T-helper 1 cell treated with Interleukin-12 subunit alpha and Interleukin-12 subunit beta and Interleukin-4 antibody, amounts not matched to agents 30 μg/mL and 1 μg/mL, for 36 hours (primary cell): ENCODE measurements around the gene SCN3A.

ENCODE experiments used
- H3K27ac Mint-ChIP-seq: one replicate; pipeline ENCODE4 v1.8.0; 2021; ENCODE audit warnings: mild to moderate bottlenecking, mixed read lengths
- H3K27me3 Mint-ChIP-seq: one replicate; pipeline ENCODE4 v1.8.0; 2021; ENCODE audit warnings: low read depth, mixed read lengths
- H3K36me3 Mint-ChIP-seq: one replicate; pipeline ENCODE4 v1.8.0; 2021; ENCODE audit warnings: low read depth, mixed read lengths
- H3K4me1 Mint-ChIP-seq: one replicate; pipeline ENCODE4 v1.8.0; 2021; ENCODE audit warnings: low read depth, mixed read lengths
- H3K4me3 Mint-ChIP-seq: one replicate; pipeline ENCODE4 v1.8.0; 2021; ENCODE audit warnings: mild to moderate bottlenecking, moderate library complexity, mixed read lengths
- H3K9me3 Mint-ChIP-seq: one replicate; pipeline ENCODE4 v1.8.0; 2021; ENCODE audit warnings: mixed read lengths

SCN3A gene

DNA sequence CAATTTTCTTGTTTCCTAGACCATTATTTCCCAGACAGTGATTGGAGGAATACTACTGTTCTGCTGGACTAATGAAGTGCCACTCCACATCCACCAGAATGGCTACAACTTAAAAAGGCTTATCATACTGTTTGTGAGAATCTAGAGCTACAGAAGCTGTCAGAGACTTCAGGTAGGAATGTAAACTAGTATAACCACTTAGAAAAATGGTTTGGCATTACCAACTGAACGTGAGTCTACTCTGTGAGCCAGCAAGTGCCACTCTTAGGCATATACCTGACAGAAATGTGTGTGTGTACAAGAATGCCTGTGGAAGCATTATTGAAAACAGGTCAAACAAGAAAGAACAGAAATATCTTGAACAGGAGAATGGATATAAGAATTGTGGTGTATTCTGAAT is 4.2 kb upstream of the SCN3A start:
- Mint-ChIP-seq H3K36me3 (no peaks in the 10 kb centered on the region), H3K27ac (no peak overlapping the region), H3K27me3 (no peaks in the 10 kb centered on the region), H3K9me3 (no peaks in the 10 kb centered on the region), H3K4me1 (peaks cover 3% of the 10 kb centered on the region), H3K4me3 (no peak overlapping the region)

DNA sequence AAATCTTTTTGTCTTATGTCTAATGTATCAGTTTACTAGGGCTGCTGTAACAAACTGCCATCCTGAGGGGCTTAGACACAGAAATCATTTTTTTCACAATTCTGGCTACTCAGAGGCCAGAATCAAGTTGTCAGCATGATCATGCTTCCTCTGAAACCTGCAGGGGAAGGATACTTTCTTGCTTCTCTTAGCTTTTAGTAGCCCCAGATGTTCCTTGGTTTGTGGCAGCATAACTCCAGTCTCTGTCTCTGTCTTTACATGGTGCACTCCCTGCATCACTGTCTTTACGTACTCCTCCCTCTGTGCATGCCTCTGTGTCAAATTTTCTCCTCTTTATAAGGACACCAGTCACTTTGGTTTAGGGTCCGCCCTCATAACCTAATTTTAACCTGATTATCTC is 2.0 kb upstream of the SCN3A start:
- no peak overlapping the region for H3K4me3 Mint-ChIP-seq
- H3K4me1 Mint-ChIP-seq, result peaks cover 3% of the 10 kb centered on the region
- H3K27me3 Mint-ChIP-seq, result no peaks in the 10 kb centered on the region
- H3K9me3 Mint-ChIP-seq, result no peaks in the 10 kb centered on the region
- no peak overlapping the region for H3K27ac Mint-ChIP-seq
- no peaks in the 10 kb centered on the region for H3K36me3 Mint-ChIP-seq

DNA sequence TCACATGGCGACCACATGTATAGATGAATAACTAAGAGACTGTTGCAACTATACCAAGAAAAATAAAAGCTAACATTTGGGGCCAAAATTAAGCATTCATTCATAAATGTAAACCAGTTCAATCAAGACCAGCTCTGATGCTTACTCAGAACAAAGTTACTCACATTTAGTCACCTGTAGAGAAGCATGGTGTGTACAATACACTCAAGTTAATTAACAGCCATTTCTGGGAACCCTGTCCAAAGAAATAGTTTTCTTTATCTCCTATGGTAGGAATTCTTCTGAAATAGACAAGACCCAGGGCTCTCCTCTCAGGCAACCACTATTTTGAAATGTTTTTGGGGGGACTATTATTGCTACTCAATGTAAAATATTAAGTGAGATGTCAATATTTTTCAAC is 1.6 kb downstream of the SCN3A start:
- Mint-ChIP-seq H3K27me3 (no peaks in the 10 kb centered on the region), H3K4me3 (no peak overlapping the region), H3K27ac (no peak overlapping the region), H3K36me3 (no peaks in the 10 kb centered on the region), H3K4me1 (peaks cover 3% of the 10 kb centered on the region), H3K9me3 (no peaks in the 10 kb centered on the region)

DNA sequence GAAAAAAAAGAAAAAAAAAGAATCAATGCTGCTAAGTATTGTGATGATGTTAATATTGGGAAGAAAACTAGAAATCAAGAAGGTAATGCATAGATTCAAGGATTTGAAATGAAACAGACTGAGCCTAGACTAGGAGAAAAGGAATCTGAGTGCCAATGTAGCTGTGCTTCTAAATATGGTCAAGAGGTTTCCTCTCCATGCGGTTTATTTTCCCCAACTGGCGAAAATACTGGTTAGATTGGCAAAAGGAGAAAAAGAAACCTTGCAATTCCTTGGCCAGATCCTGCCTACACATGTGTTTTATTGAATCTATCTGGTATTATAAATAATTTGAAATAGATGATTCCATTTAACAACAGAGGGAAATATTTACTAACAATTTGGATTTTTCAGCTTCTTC is 5.7 kb downstream of the SCN3A start:
- no peaks in the 10 kb centered on the region for H3K27me3 Mint-ChIP-seq
- H3K36me3 Mint-ChIP-seq, result no peaks in the 10 kb centered on the region
- H3K27ac Mint-ChIP-seq, result no peak overlapping the region
- no peaks in the 10 kb centered on the region for H3K4me1 Mint-ChIP-seq
- no peak overlapping the region for H3K4me3 Mint-ChIP-seq
- H3K9me3 Mint-ChIP-seq, result no peaks in the 10 kb centered on the region

DNA sequence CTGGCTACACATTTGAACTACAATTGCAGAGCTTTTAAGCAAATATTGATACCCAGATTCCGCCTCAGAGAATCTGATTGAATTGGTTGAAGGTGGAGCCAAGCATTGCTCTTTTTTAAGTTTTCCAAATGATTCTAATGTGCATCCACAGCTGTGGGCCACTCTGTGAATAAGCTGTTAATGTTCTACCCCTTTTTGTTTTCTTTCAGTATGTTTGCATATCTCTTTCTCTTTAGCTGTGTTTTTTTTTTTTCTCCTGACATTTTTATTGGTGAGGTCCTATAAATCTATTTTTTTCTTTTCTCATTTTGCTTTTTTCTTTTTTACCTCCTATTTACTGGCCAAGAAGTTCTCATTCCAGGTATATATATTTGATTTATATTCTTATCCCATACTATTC is 6.5 kb downstream of the SCN3A start:
- H3K27me3 Mint-ChIP-seq, result no peaks in the 10 kb centered on the region
- H3K4me3 Mint-ChIP-seq, result no peak overlapping the region

DNA sequence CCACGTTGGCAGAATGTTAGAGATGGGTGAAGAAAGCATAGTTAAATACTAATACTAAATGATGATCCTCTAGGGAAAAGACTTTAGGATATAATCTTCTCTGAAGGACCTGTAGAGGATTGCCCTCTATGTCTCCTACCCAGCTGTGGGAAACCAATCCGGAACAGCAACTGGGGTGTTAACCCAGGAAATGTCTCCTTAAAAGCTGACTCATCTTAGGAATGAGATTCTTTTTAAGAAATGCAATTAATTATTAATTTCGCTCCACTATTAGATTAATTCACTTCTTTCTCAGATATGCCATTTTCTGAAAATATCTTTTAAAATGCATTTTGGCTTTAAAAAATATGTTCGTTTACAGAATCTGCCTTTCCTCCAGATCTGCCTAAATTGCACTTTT is 7.4 kb downstream of the SCN3A start:
- Mint-ChIP-seq H3K4me1 (no peaks in the 10 kb centered on the region), H3K36me3 (no peaks in the 10 kb centered on the region), H3K9me3 (no peaks in the 10 kb centered on the region), H3K4me3 (no peak overlapping the region), H3K27ac (no peak overlapping the region), H3K27me3 (no peaks in the 10 kb centered on the region)

More for the DNA sequence above, 6.5 kb downstream of the SCN3A start:
- H3K36me3 Mint-ChIP-seq, result no peaks in the 10 kb centered on the region
- H3K9me3 Mint-ChIP-seq, result no peaks in the 10 kb centered on the region
- no peaks in the 10 kb centered on the region for H3K4me1 Mint-ChIP-seq
- no peak overlapping the region for H3K27ac Mint-ChIP-seq

DNA sequence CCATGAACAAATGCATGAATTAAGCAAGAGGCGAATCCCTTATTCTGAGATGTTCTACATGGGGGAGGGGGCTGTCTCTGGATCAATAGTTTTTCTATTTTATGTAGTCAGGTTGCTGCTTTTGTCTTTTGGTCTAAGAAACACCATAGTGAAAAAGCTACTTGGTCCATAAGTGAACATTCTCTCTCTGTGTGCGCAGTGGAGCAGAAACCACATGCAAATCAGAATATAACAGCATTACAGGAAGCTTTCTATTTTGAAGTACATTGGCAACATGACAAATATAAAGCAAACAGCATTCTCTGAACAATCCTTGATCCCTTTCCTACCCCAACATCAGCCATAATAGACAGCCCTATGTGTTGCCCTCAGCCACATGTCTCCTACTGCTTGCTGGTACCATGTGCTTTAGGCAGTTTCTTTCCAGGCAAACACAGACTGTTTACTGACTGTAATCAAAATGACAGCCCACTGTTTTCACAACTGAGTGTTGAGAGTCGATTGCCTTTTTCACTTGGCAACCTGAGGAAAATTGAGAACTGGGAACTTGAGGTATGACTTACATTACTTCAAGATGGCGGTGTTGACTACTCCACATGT is 10.6 kb downstream of the SCN3A start:
- no peaks in the 10 kb centered on the region for H3K4me1 Mint-ChIP-seq
- no peaks in the 10 kb centered on the region for H3K36me3 Mint-ChIP-seq
- H3K27me3 Mint-ChIP-seq, result no peaks in the 10 kb centered on the region
- no peaks in the 10 kb centered on the region for H3K9me3 Mint-ChIP-seq
- H3K27ac Mint-ChIP-seq, result no peak overlapping the region
- no peak overlapping the region for H3K4me3 Mint-ChIP-seq

DNA sequence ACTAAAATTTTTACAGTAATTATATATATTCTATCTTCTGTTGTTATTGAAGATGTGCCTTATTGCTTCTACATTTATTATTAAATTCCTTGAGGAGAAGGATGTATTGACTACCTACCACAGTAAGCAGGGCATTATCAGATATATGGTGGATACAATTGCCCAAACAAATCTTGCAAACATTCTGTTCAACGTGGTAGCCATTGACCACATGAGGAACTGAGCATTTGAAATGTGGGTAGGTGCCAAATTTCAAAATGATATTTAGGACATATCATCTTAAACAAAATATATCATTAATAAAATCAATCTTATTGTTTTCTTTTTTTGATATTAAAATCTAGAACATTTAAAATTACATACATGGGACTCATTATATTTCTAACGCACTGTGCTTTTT is 11.1 kb downstream of the SCN3A start:
- H3K36me3 Mint-ChIP-seq, result no peaks in the 10 kb centered on the region
- no peak overlapping the region for H3K27ac Mint-ChIP-seq
- no peaks in the 10 kb centered on the region for H3K27me3 Mint-ChIP-seq
- no peak overlapping the region for H3K4me3 Mint-ChIP-seq
- H3K9me3 Mint-ChIP-seq, result no peaks in the 10 kb centered on the region
- H3K4me1 Mint-ChIP-seq, result no peaks in the 10 kb centered on the region

DNA sequence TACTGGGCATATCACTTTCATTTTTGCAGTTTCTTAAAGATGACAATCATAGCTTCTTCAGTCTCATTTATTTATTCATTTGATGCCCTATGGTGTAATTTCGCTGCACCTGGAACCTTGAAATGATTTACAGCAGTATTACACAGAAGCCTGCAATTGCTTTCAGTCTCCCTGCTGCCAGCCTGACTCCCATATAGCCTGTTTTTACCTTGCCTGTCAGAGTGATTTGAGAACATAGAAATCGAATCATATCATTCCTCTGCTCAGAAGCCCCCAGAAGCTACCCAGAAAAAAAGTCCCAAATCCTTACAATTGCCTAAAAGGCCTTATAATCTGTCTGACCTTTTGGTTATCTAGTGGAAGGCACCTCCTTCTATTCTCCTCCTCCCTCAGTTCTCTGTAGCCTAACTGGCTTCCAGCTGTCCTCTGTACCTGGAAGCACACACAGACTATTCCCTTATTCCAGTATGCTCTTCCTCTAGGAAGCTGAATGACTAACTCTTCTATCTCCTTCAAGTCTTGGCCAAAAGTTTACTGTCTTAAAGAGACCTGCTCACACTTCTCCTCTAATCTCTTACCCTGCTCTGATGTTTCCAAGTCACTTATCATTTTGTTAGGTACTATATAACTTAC is 12.6 kb downstream of the SCN3A start:
- Mint-ChIP-seq H3K4me1 (no peaks in the 10 kb centered on the region), H3K27me3 (no peaks in the 10 kb centered on the region), H3K9me3 (no peaks in the 10 kb centered on the region), H3K36me3 (no peaks in the 10 kb centered on the region), H3K27ac (no peak overlapping the region), H3K4me3 (no peak overlapping the region)

DNA sequence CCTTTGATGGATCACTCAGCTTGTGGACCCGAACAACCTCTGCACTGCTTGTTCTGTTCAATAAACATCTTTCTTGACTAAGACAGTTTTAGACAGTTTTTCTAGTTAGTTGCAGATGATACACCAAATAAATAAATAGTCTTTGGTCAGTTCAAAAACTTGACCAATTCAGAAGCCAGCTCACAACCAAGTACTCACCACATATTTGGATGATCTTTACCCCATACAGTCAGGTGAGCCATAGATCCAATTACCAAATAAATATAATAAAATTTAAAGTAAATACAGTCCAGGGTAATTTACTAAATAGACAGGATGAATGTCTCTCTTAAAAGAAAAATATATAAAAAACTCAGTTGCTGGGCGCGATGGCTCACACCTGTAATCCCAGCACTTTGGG is 18.2 kb downstream of the SCN3A start:
- Mint-ChIP-seq H3K27ac (no peak overlapping the region), H3K9me3 (no peaks in the 10 kb centered on the region), H3K36me3 (no peaks in the 10 kb centered on the region), H3K4me3 (no peak overlapping the region), H3K4me1 (no peaks in the 10 kb centered on the region), H3K27me3 (no peaks in the 10 kb centered on the region)

DNA sequence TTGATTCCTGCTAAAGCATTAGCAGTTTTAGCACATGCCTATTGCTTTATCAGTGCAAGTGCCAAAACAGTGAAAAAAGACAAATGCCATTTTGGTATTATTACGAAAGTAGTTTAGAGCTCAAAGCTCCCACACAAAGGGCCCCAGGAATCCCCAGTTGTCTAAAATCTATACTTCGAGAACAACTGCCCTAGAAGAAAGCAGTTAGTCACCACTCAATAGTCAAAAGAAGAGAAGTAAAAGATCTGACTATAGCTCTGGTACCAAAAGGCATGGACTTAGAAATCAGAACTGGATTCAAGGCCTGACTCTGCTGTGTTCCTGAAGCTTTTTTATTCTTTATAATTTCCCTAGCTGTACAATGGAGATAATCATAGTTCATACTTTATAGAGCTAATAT is 21.8 kb downstream of the SCN3A start:
- Mint-ChIP-seq H3K4me1 (no peaks in the 10 kb centered on the region), H3K27me3 (no peaks in the 10 kb centered on the region), H3K36me3 (no peaks in the 10 kb centered on the region), H3K27ac (no peak overlapping the region), H3K9me3 (no peaks in the 10 kb centered on the region), H3K4me3 (no peak overlapping the region)

DNA sequence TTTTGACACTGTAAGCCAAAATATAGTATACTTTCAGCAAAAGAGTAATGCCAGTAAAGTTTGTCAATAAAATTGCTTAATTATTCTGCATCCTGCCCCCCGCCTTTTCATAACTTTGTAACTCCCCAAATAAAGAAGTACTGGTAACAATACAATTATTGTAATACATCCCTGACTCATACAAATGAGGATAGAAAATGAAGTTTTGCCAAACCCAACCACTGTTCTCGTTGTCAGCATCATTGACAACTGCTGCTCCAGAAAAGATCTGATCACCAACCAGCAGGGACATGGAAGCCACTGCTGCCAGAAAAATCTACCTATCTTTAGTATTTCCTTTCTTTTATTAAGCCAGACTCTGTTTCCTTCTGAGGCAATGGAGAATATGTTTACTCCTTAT is 27.1 kb downstream of the SCN3A start:
- Mint-ChIP-seq H3K4me1 (no peaks in the 10 kb centered on the region), H3K36me3 (no peaks in the 10 kb centered on the region), H3K9me3 (no peaks in the 10 kb centered on the region), H3K27me3 (no peaks in the 10 kb centered on the region), H3K27ac (no peak overlapping the region), H3K4me3 (no peak overlapping the region)

DNA sequence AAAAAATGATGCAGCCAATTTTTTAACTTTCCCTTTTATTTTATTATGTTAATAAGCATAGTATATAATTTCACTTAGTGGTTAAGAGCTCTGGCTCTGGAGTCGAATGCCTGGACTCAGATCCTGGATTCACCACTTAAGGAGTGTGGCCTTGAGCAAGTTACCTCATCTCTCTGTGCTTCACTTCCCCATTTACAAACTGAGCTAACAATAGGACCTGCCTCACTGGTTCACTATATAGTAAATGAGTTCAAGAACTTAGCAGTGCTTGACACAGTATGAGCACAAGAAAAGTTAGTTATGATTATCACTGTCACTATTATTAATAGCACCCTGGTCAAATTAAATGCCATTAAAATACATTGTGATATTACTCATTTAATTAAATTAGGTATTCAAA is 30.6 kb downstream of the SCN3A start:
- no peak overlapping the region for H3K27ac Mint-ChIP-seq
- no peaks in the 10 kb centered on the region for H3K4me1 Mint-ChIP-seq
- H3K36me3 Mint-ChIP-seq, result no peaks in the 10 kb centered on the region
- no peak overlapping the region for H3K4me3 Mint-ChIP-seq
- H3K9me3 Mint-ChIP-seq, result no peaks in the 10 kb centered on the region
- H3K27me3 Mint-ChIP-seq, result no peaks in the 10 kb centered on the region

DNA sequence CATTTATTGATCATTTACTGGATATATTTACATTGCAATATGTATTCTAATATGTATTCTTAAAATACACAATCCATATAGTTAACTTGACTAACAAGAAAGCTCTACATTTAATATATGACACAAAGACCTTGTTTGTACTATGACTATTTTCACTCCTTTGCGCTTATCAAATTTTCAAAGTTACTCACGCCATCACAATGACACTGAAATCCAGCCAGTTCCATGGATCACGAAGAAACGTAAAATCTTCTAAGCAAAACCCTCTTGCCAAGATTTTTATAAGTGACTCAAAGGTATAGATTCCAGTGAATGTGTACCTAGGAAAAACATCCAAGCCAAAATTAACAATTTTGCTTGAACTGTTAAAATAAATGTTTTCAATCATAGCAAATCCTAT is 39.6 kb downstream of the SCN3A start:
- Mint-ChIP-seq H3K4me1 (no peaks in the 10 kb centered on the region), H3K36me3 (no peaks in the 10 kb centered on the region), H3K9me3 (no peaks in the 10 kb centered on the region), H3K4me3 (no peak overlapping the region), H3K27me3 (no peaks in the 10 kb centered on the region), H3K27ac (no peak overlapping the region)

DNA sequence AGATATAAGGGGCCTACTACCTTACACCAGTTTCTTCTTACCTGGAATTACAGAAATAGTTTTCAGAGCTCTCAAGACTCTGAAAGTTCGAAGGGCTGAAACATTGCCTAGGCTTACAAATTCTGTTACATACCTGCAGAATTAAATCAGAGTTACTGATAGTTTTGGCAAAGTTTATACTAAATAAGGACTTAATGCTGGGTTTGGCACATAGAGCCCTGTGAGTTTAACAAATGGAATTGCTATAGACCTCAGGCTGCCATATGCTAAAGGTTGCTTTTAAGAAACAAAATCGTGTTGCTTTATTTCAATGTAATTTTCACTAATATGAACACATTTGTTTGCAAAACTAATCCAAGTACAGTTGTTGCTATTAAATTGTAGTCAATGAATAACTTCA is 40.1 kb downstream of the SCN3A start:
- Mint-ChIP-seq H3K9me3 (no peaks in the 10 kb centered on the region), H3K27ac (no peak overlapping the region), H3K4me1 (no peaks in the 10 kb centered on the region), H3K4me3 (no peak overlapping the region), H3K27me3 (no peaks in the 10 kb centered on the region), H3K36me3 (no peaks in the 10 kb centered on the region)

DNA sequence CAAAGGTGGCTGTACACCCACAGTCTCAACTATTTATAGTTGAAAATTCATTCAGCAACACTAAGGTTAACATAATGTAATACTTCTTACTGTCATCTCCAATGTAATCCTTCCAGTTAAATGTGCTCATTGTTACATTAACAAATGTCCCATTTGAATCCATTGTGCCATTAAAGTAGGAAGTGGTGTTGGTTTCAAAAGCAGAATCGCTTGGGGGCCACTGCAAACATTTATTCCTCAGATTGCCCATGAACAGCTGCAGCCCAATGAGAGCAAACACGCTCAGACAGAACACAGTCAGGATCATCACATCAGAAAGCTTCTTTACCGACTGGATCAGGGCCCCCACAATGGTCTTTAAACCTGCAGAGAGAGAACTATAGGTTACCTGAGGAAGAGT is 41.4 kb downstream of the SCN3A start:
- no peaks in the 10 kb centered on the region for H3K9me3 Mint-ChIP-seq
- no peak overlapping the region for H3K27ac Mint-ChIP-seq
- no peak overlapping the region for H3K4me3 Mint-ChIP-seq
- no peaks in the 10 kb centered on the region for H3K4me1 Mint-ChIP-seq
- H3K27me3 Mint-ChIP-seq, result no peaks in the 10 kb centered on the region
- no peaks in the 10 kb centered on the region for H3K36me3 Mint-ChIP-seq
